GM10248 (cell line): ENCODE data around the gene ZNF805.
"Not testable (repeated sequence)": the region's sequence is repeated elsewhere in the genome, so short reads cannot be mapped to it uniquely, and the experiment has no call there.

Experiments
- CTCF ChIA-PET: fragments of 300-600 bp; sonication (Branson Sonifier 250); formaldehyde crosslinking; extraction: SDS; loops from one replicate; lab custom pipeline; 2021; ENCODE audit warnings: antibody characterized with exemption; lab: Yijun Ruan, JAX
- POLR2A ChIA-PET: fragments of 350-650 bp; sonication (Branson Sonifier 250); formaldehyde crosslinking; extraction: SDS; loops from one replicate; lab custom pipeline; 2020; ENCODE audit warnings: antibody characterized with exemption; lab: Yijun Ruan, JAX
- DNase-seq: peaks from one replicate; pipeline ENCODE4 v3.0.0; 2012; ENCODE audit errors: extremely low spot score
- TF ChIP-seq, protein P1 (sequence below): IDR thresholded peaks from 2 replicates; pipeline ENCODE4 v1.5.1; 2012; ENCODE audit warnings: mild to moderate bottlenecking, low read depth; ENCODE audit errors: extremely low read depth, missing control alignments, control extremely low read depth

Gene ZNF805

DNA sequence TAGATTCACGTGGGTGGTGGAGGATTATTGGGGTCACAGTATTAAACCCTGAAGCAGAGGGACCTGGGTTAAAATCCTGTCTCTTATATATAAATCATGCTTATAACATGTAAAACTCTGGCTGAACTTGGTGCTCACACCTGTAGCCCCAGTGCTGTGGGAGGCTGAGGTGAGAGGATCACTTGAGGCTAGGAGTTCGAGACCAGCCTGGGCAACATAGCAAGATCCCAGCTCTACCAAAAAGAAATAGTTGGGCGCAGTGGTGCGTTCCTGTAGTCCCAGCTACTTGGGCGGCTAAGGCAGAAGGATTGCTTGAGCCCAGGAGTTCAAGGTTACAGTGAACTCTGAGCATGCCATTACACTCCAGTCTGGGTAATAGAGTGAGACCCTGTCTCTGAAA lies 2.4 kb downstream of the ZNF805 start:
- POLR2A ChIA-PET: no interaction called here
- TF ChIP-seq, protein P1, sequence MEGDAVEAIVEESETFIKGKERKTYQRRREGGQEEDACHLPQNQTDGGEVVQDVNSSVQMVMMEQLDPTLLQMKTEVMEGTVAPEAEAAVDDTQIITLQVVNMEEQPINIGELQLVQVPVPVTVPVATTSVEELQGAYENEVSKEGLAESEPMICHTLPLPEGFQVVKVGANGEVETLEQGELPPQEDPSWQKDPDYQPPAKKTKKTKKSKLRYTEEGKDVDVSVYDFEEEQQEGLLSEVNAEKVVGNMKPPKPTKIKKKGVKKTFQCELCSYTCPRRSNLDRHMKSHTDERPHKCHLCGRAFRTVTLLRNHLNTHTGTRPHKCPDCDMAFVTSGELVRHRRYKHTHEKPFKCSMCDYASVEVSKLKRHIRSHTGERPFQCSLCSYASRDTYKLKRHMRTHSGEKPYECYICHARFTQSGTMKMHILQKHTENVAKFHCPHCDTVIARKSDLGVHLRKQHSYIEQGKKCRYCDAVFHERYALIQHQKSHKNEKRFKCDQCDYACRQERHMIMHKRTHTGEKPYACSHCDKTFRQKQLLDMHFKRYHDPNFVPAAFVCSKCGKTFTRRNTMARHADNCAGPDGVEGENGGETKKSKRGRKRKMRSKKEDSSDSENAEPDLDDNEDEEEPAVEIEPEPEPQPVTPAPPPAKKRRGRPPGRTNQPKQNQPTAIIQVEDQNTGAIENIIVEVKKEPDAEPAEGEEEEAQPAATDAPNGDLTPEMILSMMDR: no peak
- DNase-seq: no peak
- CTCF ChIA-PET: interaction anchor here (0.7 kb wide), 1 partner anchor 21 kb away, joined by 3 read pairs; no protein-coding TSS in a partner anchor

DNA sequence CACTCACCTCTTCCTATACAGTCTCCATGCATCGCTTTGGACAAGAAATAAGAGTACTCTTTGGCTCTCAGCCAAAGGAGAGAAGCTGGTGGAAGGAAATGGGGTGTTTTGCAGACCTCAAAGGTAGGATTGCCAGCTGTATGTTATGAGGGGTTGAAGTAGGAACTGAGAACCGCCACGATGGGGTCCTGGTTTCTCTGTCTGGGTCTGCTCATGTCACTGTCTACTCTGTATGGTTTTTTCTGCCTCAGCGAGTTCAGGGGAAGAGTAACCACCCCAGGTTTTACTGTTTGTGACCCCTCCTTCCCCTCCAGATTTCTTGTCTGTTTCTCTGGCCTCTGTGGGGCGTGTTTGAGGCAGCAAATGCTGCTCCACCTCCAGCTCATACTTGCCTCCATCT lies 4.1 kb downstream of the ZNF805 start:
- TF ChIP-seq, protein P1: no peak
- ChIA-PET POLR2A (no interaction called here), CTCF (interaction anchor here (1.1 kb wide), 1 partner anchor 56 kb away, joined by 3 read pairs; no protein-coding TSS in a partner anchor)
- DNase-seq: no peak

DNA sequence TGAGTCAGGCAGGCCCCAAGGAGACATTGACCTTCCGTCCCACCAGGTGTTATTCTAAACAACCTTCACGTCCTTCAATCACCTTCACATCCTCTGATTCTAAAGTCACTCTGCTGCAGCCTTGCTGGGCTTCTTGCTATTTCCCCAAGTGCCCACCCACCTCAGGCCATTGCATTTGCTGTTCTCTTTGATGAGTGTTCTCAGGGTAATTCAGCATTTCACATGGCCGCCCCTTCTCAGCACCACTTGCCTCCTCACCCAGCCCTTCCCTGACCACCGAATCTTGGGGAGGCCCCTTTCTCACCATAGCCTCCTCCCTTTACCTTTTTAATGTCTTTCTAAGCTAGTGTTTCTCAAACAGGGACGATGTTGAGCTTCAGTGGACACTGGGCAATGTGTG lies 4.6 kb downstream of the ZNF805 start:
- TF ChIP-seq, protein P1: no peak
- CTCF ChIA-PET: interaction anchor here (1.0 to 1.1 kb wide), 2 partner anchors 15 to 56 kb away, joined by 3 read pairs; no protein-coding TSS in a partner anchor
- POLR2A ChIA-PET: no interaction called here
- DNase-seq: no peak

DNA sequence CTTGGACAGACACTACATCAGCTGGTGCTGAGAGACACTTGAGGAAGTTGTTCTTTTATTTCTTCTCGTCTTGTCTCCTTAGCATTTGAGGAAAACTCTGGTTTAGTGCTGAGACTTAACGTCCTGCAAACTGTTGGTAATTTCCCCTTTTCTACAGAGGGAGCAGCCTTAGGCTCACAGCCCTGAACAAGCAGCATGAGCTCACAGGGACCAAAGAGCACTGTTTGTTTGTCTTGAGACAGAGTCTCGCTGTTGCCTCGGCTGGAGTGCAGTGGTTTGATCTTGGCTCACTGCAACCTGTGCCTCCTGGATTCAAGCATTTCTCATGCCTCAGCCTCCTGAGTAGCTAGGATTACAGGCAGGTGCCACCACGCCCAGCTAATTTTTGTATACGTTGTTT lies 5.5 kb downstream of the ZNF805 start:
- ChIA-PET CTCF (interaction anchor here (1.0 to 1.6 kb wide), 2 partner anchors 11 to 14 kb away, joined by 3 to 7 read pairs; no protein-coding TSS in a partner anchor), POLR2A (no interaction called here)
- TF ChIP-seq, protein P1: no peak
- DNase-seq: no peak

DNA sequence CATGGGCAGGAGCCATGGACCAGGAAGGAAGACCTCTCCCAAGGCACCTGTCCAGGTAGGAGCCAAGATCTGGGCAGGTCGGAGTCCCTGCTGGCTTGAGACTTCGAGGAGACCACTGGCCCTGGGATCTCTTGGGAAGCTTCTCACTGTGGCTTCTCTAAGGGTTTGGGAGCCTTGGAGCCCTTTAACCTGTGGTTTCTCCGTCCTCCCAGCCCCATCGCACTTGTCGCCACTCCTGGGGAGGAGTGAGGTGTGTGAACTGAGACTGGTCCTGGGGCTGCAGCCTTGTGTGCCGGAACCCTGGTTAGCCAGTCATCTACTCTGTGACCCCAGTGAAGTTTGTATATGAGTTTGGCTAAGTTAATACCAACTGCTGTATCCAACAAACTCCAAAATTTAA lies 8.2 kb downstream of the ZNF805 start:
- DNase-seq: no peak
- ChIA-PET CTCF (no interaction called here), POLR2A (no interaction called here)
- TF ChIP-seq, protein P1: no peak

DNA sequence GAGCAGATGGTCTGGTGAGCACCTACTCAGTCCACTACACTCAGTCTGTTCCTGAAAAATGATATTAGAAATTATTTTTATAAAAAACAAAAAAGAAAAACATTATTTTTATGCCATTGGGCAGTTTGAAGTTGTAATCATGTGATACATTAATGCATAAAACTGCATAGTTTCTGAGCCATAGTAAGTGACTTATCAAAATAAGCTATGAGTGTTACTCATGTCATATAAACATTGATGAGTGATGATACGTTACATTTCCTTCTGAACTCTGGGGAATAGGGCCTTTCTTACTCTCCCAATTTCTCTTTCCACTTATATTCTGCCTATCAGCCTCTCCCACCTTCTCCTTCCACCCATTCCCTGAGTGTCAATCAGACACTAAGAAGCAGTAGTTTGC lies 8.9 kb downstream of the ZNF805 start:
- no peak for DNase-seq
- ChIA-PET CTCF (no interaction called here), POLR2A (no interaction called here)
- TF ChIP-seq, protein P1: no peak

DNA sequence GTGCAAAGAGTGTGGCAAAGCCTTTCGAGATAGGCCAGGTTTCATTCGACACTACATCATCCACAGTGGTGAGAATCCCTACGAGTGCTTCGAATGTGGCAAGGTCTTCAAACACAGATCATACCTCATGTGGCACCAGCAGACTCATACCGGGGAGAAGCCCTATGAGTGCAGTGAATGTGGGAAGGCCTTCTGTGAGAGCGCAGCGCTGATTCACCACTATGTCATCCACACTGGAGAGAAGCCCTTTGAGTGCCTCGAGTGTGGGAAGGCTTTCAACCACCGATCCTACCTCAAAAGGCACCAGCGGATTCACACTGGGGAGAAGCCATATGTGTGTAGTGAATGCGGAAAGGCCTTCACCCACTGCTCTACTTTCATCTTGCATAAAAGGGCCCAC lies 13.3 kb downstream of the ZNF805 start:
- POLR2A ChIA-PET, CTCF ChIA-PET, DNase-seq: not testable (repeated sequence)
